ENCODE results near the gene SPP2.

Gene SPP2

DNA sequence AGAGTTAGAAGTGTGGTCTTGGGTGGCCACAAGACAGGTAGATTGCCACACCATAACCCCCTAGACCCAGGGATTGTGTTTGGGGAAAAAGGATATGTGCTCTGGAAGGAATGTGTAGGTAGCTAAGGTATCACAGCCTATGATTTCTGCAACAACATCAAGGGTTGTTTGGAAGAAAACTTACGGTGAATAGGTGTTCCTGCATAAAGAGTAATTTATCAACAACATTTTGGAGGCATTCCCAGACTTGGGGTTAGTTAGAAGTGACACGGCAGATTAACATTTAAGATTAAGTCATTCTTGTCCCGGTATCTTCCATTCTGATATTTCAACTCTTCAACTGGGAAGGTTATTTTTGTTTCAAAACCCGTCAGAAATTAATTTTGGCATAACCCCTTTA is 65.5 kb downstream of the SPP2 start:
- Mint-ChIP-seq H3K27me3 (no peaks in the 10 kb centered on the region), H3K4me1 (ENCODE audit: low read depth in 2 of 2) (peaks cover 3 to 5% of the 10 kb centered on the region in 2 donors), H3K36me3 (ENCODE audit: insufficient read depth) (no peaks in the 10 kb centered on the region), H3K27ac (no peak overlapping the region), H3K9me3 (peaks cover 0 to 1% of the 10 kb centered on the region in 2 donors), H3K4me3 (no peak overlapping the region)
- DNase-seq = no peak
- ATAC-seq (replicated peaks) = no peak

DNA sequence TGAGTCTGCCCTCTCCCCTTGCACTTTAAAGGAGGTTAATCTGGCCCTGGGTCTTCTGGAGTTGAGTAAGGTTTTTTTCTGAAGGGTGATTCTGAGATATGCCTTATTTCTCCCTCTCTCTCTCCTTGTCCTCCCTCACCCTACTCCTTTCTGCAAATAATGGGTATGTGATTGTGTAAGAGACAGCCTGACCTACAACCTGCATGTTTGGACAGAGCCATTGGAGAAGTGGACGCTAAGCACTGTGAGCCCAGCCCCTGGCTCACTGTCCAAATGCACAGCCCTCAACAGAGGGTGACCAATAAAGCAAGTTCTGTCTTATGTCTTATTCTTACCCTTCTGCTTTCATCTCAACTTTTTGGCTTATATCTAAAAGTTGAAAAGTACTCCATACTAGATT is 71.5 kb downstream of the SPP2 start:
- Mint-ChIP-seq H3K9me3 (no peaks in the 10 kb centered on the region), H3K4me1 (ENCODE audit: low read depth in 2 of 2) (peaks cover 6 to 8% of the 10 kb centered on the region in 2 donors), H3K27me3 (no peaks in the 10 kb centered on the region), H3K27ac (no peak overlapping the region), H3K36me3 (ENCODE audit: insufficient read depth) (no peaks in the 10 kb centered on the region), H3K4me3 (no peak overlapping the region)
- DNase-seq (no peak), ATAC-seq (replicated peaks) (no peak)

GRCh38 chr2:234125451-234126145 is 75.1 kb downstream of the SPP2 start:
- H3K9me3 Mint-ChIP-seq = no peaks in the 10 kb centered on the region
- H3K27ac Mint-ChIP-seq = no peak overlapping the region
- H3K36me3 Mint-ChIP-seq (ENCODE audit: insufficient read depth) = no peaks in the 10 kb centered on the region
- H3K4me3 Mint-ChIP-seq = no peak overlapping the region
- DNase-seq (no peak), ATAC-seq (replicated peaks) (no peak)
- peaks cover 18 to 22% of the 10 kb centered on the region in 2 donors for H3K4me1 Mint-ChIP-seq (ENCODE audit: low read depth in 2 of 2)
- no peaks in the 10 kb centered on the region for H3K27me3 Mint-ChIP-seq

- no peak overlapping the region for H3K27ac Mint-ChIP-seq
- no peaks in the 10 kb centered on the region for H3K36me3 Mint-ChIP-seq (ENCODE audit: insufficient read depth)
- H3K27me3 Mint-ChIP-seq = no peaks in the 10 kb centered on the region
- H3K4me3 Mint-ChIP-seq = no peak overlapping the region
- H3K9me3 Mint-ChIP-seq = no peaks in the 10 kb centered on the region
- DNase-seq (no peak), ATAC-seq (replicated peaks) (no peak)
- peaks cover 19 to 27% of the 10 kb centered on the region in 2 donors for H3K4me1 Mint-ChIP-seq (ENCODE audit: low read depth in 2 of 2)
These were observed 75.6 kb downstream of the SPP2 start for GRCh38 chr2:234126146-234126470.

Measured in effector memory CD8-positive, alpha-beta T cell (primary cell).